LNCaP clone FGC (cell line): ENCODE results near the gene BTRC.
A peak's percentile ranks its signal among the peaks of the same experiment; 100 is the strongest.

Experiments used
- DNase-seq: peaks from one replicate; pipeline ENCODE4 v3.0.0-alpha.2; 2011; ENCODE audit warnings: low read depth
- H3K4me3 ChIP-seq: 2 replicates; pipeline ENCODE4 v1.5.1; 2011; ENCODE audit warnings: mild to moderate bottlenecking, low read depth, low read length, control low read depth
- CTCF ChIP-seq: IDR thresholded peaks from 2 replicates; pipeline ENCODE4 v1.5.1; 2012; ENCODE audit warnings: mild to moderate bottlenecking; ENCODE audit not compliant: control insufficient read depth, insufficient read depth; ENCODE audit errors: extremely low read depth

Gene BTRC

GRCh38 chr10:101389986-101390531, 36.1 kb downstream of the BTRC start:
- DNase-seq, result peak; percentile 35
- TF ChIP-seq CTCF, result no peak
- no peak overlapping the region for H3K4me3 ChIP-seq

- no peak overlapping the region for H3K4me3 ChIP-seq
- DNase-seq, result no peak
- TF ChIP-seq CTCF, result no peak
Measured at GRCh38 chr10:101393378-101393777, 39.4 kb downstream of the BTRC start.

- TF ChIP-seq CTCF, result no peak
- no peak overlapping the region for H3K4me3 ChIP-seq
- DNase-seq, result no peak
Measured at GRCh38 chr10:101394524-101395133, 40.7 kb downstream of the BTRC start.

- H3K4me3 ChIP-seq, result no peak overlapping the region
- TF ChIP-seq CTCF, result no peak
- DNase-seq, result no peak
Measured at GRCh38 chr10:101397140-101397539, 43.2 kb downstream of the BTRC start.

- H3K4me3 ChIP-seq, result no peak overlapping the region
- no peak for TF ChIP-seq CTCF
- no peak for DNase-seq
Measured at GRCh38 chr10:101400585-101400984, 46.6 kb downstream of the BTRC start.

- no peak for TF ChIP-seq CTCF
- no peak overlapping the region for H3K4me3 ChIP-seq
- DNase-seq, result no peak
Measured at GRCh38 chr10:101402711-101403110, 48.7 kb downstream of the BTRC start.

- no peak for TF ChIP-seq CTCF
- no peak overlapping the region for H3K4me3 ChIP-seq
- no peak for DNase-seq
Measured at GRCh38 chr10:101403161-101403560, 49.2 kb downstream of the BTRC start.
